GDM1 (cell line): ENCODE data around the gene XRCC3.

Experiments used
- DNase-seq: peaks from one replicate; lab custom pipeline; 2025; lab: John Stamatoyannopoulos, UW

XRCC3 gene

DNA sequence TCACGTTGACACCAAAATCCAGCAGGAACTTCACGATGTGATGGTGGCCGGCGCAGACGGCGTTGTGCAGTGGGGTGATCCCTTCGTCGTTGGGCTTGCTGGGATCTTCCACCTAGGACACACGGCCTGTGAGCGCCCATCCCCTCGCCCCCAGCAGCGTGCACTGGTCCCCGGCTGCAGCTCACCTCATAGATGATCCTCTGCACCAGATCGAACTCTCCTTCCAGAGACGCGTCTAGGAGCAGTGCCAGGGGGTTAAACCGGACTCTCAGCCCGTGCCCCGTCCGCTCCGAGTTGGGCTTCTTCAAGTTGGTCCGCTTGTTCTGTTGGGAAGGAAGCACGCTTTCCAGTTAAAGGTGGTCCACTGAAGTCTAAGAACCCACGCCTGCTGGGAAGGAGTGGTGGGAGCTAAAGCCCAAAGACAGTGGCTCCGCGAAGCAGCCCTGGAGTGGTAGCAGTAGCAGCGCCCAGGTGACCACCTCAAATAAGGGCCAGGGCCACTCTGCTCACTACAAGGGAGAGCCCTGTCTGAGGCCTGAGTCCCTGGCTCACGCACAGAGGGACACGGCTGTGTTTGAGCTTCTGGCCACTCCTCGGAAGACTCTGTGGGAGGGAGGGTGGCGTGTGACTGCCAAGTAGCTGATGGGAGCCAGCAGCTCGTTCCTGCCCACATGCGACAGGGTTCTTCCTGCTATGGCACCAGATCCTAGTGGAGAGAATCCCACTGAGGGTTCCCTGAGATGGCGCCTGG lies 23.6 kb upstream of the XRCC3 start:
- DNase-seq = no peak

DNA sequence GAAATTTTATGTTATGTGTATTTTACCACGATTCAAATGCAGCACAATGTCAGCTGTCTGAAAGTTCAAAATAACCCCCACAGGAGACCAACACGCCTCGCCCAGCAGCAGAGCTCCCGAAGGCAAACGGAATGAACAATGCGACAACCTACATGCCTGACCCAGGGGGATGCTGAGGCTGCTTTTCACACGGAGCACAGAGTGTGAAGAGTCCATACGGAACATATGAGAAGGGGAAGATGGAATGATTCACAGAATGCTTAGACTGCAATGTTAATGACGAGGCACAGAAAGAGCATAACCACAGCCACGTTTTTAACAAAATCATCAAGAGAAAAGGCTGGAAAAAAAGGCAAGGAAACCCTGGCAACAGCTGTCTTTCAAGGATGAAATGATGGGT lies 22.9 kb upstream of the XRCC3 start:
- no peak for DNase-seq

DNA sequence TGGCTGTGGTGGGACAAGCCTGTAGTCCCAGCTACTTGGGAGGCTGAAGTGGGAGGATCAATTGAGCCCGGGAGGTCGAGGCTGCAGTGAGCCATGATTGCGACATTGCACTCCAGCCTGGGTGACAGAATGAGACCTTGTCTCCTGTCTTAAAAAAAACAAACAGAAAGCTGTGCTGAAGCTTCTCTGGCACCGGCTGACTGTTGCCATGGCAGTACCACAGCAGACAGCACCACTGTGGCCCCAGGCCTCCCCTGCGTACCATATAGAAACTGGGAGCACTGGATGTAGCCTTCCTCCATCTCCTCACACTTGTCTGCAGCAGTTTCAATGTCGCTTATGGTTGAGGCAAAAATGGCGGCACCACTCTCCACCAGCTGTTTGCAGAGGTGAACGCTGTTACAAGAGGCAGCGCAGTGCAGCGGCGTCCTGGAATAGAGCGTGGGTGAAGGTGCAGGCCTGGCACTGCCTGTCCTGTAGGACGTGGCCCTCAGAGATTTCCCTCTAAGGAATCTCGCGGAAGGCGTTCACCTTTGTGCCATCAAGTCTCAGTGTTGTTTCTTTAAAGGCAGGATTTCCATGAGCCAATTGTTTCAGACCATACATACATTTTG lies 22.3 kb upstream of the XRCC3 start:
- no peak for DNase-seq

DNA sequence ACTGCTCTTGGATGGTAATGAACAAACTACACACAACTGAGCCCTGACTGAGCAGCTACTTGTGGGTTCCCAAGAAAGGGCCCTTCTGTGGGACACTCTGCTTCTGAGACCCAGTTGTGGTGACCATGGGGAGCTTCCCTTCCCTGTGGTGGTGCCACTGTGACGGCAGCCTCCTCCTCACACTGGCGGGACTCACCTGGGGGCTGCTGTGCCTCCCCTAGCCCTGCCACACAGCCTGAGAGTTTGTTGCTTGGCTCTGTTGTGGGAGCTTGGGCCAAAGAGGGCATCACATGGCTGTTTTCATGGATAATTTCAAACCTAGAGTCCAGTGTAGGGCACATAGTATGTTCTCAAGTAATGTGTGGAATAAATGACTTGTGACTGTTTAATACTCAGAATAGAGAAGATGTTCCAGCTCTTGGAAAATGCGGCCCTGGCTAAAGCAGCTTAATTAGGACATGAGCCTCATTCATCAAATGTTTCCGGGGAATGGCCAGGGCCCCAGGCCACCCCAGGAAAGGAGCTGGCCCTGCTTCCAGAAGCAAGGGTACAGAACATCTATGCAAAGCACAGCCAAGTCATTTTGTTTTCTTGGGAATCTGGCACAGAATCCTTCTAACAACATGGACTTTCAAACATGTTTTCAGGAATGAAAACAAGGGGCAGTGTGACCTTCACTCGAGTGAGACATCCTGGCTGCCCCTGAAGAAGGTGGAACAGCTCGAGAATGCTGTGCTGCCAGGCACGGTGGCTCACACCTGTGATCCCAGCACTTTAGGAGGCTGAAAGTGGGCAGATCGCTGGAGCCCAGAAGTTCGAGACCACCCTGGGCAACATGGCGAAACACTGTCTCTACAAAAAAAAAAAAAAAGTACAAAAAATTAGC lies 21.5 kb upstream of the XRCC3 start:
- DNase-seq = no peak

- no peak for DNase-seq
Observed at GRCh38 chr14:103735815-103736545, 20.7 kb upstream of the XRCC3 start.

GRCh38 chr14:103735439-103735814 lies 20.2 kb upstream of the XRCC3 start:
- no peak for DNase-seq

DNA sequence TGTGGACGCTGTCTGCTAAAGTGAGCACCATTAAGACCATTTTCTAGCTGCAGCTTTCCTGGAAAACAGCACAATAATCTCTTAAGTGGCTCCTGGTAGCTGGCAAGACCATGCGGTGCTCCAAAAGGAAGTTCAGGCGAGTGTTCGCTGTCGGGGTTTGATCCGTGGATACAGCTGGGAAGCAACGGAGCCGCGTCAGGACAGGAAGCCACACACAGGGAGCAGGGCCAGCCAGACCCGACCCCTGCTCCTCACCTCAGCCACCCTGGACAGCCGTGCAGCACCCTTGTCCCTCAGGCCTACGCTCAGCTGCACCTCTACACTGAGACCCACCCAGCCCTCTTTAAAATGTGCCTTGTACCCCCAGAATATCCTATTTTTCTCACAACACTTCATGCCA lies 19.8 kb upstream of the XRCC3 start:
- DNase-seq = no peak

DNA sequence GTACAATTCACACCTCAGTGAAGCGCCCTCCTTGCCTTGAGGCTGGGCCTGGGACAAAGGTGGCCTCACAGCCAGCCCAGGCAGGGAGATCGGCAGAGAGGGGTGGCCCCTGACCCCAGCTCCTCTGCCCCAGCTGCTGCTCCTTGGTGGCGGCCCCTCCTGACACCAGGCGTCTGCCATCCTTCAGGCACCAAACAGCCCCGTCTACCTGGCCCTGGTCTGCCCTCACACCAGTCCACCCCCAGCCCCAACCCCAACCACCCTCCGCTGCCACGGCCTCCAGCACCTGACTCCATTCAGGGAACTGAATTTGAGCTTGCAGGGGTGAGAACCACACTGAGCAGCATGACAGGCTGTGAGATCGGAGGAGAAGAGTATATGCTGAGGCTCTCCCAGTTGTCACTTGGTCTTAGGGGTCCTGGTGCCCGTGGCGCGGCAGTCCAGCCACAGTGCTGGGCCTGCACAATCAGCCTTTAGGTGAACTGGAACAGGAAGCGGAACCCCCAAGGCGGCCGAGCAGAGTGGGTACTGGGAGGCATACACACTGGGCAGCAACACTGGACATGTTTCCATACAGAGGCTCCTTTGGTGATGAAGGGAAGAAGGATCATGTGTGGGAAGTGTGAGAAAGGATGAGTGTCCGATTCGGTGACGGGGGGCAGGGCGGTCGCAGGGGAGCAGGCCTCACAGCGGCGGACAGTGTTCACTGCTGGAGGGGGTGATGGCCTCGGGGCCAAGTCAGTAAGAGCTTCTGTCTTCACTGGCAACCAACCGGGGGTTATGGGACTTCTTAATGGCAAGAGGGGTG lies 19.0 kb upstream of the XRCC3 start:
- DNase-seq = no peak

DNA sequence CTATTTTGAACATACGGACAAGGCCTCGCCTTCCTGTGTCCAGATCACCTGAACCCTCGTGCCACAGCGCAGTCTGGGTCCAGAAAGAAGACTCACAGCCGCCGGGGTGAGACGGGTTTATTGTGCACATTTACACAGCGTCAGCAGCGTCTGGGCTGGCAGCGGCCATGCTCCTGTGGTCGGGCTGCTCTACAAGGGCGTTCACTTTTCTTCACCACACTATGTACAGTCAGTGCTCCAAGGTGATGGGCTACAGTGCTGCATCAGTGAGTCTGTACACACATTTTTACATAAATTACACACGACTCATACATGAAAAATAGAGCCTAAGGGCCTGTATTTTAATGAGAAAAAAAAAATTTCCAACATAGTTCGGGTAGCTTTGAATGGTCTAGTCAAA lies 18.4 kb upstream of the XRCC3 start:
- DNase-seq = no peak

DNA sequence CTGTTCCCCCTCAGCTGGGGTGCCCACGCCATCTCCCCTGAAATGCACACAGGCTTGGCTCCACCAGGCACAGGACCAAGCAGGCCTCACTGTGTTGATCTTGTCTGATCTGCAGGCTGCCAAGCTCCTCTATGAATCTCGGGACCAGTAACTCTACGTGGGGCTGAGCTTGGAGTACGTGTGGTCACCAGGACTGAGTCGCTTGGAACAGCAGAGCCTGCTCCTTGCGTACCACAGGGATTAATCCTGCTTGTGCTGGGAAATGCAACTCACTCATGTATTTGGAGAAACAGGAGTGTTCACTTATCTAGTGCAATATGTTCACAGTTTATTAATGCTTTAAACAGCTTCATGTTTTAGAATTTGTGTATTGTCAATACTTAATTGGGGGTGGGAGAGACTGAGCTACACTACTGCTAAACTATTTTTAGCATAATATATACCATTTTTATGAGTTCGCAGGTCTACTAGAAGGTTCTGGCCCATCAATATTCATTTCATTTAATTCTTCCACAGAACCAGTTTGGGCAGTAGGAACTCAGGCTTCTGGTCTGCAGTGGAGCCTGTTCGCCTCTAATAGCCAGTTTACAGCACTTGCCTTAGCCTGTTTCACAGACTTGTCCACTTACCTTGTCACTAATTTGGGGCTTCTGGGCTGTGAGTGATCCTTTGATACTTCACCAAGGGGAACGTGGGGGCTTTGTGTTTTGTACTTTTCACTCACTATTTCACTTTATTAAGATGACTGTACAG lies 17.8 kb upstream of the XRCC3 start:
- DNase-seq = no peak

DNA sequence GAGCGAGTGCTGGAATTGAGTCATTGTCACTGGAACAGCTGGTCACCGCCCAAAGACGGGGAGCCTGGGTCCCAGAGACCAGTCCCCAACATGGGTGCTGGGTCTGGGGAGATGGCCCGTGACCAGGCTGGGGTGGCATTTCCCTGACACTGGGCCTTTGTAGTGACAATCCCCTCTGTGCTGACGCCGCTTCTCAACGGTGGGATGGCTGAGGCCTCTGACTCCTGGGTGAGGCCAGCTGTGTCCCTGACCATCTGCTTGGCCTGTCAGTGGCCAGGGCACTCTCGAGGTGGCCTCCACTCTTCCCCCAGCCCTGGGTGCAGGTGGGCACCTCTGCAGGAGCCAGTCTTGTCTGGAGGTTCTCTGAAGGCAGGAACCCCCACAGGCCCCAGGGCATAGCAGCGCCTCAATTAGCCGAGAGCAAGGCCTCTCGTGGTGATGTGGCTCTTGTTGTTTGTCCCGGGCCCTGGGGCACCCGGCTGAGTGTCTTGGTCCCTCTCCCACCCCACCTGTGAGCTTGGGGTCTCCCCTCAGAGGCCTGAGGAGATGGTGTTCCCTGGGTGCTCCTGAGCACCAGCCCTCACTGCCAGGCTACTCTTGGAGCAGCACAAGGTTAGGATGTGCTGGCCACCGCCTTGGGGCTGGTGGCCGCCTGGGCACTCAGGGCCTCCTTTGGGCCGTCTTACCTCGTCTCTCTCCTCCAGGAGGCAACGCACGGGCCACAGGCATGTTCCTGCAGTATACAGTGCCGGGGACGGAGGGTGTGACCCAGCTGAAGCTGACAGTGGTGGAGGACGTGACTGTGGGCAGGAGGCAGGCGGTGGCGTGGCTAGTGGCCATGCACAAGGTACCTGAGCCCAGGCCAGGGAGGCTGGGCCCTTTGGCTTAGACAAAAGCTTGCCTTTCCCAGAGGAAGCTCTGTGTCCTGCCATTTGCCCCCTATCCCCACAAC lies 16.9 kb upstream of the XRCC3 start:
- no peak for DNase-seq

DNA sequence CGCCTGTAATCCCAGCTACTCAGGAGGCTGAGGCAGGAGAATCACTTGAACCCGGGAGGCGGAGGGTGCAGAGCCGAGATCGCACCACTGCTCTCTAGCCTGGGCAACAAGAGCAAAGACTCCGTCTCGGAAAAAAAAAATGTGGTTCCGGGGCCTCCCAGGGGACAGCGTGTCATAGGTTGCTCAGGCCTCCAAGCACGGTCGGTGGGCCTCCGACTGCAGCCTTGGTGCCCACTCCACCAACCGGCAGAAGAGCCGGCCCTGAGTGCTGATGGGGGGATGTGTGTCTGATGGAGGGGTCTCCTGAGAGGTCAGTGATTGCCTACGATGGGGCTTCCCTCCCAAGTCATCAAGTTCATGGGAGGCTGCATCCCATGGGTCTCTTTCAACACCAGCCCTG lies 16.2 kb upstream of the XRCC3 start:
- no peak for DNase-seq

GRCh38 chr14:103730490-103731035 lies 15.3 kb upstream of the XRCC3 start:
- DNase-seq = no peak

DNA sequence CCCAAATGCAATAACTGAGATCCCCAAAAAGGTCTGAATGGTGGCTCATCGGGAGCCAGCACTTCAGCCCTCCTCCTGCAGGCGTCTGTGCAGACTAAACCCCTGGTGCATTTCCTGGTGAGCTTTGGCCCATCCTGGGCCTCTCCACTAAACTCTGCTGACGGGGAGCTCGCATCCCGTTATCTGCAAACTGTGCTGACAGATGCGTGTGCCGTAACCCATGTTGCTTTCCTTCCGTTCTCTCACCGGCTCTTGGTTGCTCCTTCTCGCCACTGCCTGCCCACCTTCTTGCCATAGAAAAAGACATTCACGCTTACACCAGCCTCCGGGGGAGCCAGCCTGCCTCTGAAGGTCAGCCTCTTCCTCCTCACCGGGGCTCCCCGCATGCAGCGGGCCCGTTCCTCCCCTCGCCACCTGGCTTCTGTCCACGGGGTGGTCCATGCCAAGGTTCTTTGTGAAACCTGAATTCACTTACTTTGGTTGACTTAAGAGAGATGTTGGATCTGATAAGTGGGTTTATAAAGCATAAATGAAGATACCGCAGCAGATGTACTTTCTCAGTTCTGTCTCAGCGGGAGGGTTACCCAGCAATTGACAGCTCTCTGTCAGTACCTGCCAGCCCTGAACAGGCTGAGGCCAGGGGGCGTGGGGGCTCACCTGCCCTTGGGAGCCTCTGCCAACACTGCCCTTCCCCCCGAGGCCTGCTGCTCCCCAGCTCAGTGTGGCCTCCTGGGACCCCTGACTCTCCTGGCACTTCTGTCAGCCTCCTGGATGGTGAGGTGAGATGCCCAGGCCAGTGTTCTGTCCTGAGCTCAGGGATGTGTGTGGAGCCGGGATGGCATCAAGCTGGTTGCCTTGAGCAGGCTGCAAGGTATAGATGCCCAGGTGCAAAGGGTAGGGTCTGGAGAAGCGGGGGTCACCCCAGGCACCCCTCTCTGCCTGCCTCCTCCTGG lies 14.5 kb upstream of the XRCC3 start:
- no peak for DNase-seq

DNA sequence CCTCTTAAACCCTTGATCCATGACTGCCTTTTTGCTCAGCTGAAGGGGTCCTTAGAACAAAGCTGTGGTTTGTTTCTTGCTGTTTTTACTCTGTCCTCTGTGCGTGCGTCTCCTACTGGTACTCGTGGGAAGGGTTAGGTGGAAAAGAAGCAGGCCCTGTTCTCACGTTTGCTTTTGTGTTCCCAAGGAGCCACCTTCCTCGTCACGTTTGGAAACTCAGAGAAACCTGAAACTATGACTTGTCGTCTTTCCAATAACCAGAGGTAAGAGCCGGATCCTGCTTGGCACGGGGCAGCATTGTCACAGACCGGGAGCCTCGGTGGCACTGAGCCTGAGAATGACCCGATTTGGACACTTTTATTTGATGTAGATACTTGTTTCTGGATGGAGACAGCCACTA lies 13.5 kb upstream of the XRCC3 start:
- DNase-seq = no peak

DNA sequence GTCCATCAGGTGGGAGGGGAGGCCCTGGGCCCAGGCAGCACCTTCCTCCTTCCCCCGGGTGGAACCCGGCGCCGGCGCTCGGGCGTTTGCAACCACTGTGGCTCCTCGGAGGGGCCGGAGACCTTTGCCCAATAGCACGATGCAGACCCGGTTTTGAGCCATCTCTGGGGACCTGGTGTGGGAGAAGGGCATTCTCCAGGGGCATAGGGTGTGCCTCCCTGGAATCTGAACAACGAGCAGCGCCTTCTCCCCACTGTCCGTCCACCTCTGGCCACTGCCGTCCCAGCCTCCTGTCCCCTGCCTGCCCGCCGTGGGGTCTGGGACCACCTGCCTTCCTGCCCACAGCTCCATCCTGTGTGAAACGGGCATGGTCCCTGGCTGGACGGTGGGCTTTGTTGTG lies 12.9 kb upstream of the XRCC3 start:
- DNase-seq = no peak

DNA sequence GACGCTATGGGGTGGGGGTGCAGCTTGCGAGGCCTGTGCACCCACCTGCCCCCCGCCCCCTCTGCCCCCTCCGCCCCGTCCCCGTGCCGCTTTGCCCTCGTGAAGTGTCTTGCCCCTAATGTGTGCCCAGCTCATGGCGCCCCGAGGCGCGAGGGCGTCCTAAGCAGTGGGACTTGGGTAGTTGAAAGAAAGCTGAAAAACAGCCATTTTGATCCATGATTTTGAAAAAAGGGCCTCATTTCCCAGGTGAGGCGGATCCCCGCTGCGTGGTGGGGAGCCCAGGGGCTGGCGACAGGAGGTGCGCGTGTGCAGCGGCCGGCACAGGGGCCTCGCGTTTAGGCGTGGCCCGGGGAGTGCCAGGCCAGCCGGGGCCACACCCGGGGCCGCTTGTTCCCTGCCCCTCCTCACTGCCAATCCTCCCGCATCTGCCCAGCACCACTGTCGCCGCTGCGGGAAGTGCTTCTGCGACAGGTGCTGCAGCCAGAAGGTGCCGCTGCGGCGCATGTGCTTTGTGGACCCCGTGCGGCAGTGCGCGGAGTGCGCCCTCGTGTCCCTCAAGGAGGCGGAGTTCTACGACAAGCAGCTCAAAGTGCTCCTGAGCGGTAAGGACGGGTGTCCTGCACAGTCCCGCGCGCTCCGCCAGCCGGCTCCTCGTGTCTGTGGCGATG lies 12.2 kb upstream of the XRCC3 start:
- DNase-seq = no peak

- no peak for DNase-seq
Observed at GRCh38 chr14:103726474-103726873, 11.2 kb upstream of the XRCC3 start.
